ENCODE data around the gene FSD1L.

- no peak for TF ChIP-seq CTCF (IDR thresholded peaks at IDR 0.05)
- TF ChIP-seq POLR2A (IDR thresholded peaks at IDR 0.05) = no peak
- TF ChIP-seq POLR2AphosphoS5 (IDR thresholded peaks at IDR 0.05) = no peak
Observed at GRCh38 chr9:105444130-105444529, 3.7 kb upstream of the FSD1L start.
